Panc1 (cell line): ENCODE results near the gene BAG1. TPM values are rescaled to one million over a fixed set of nuclear protein-coding genes. Genes with fewer than 3 reads are reported as not detected.

Source experiments
- ATAC-seq: fragments of 200-7000 bp; cut with Tn5 transposase; 2 replicates; pipeline ENCODE4 v1.9.1; 2020; ENCODE audit warnings: mild to moderate bottlenecking, moderate library complexity
- BruUV-seq: library from RNA; stranded (reverse); fragments of 400-500 nt; replicated peaks from 2 replicates; lab custom pipeline; 2021; lab: Mats Ljungman, UMichigan
- CTCF ChIA-PET: fragments of 300-600 bp; sonication (Branson Sonifier 250); formaldehyde crosslinking; loops from one replicate; lab custom pipeline; 2022; ENCODE audit warnings: antibody characterized with exemption; lab: Charles Lee
- POLR2A ChIA-PET: fragments of 300-600 bp; sonication (Branson Sonifier 250); formaldehyde crosslinking; loops from one replicate; lab custom pipeline; 2022; ENCODE audit warnings: antibody characterized with exemption; lab: Charles Lee
- DNase-seq: peaks from one replicate; pipeline ENCODE4 v3.0.0-alpha.2; 2010; ENCODE audit warnings: low read depth, low spot score
- H3K27ac ChIP-seq: 2 replicates; pipeline ENCODE4 v1.5.1; 2011; ENCODE audit warnings: mild to moderate bottlenecking, low read length, inconsistent platforms
- H3K27me3 ChIP-seq: fragments of 200-500 bp; sonication (Bioruptor generic); 2 replicates; pipeline ENCODE4 v1.6.0; 2014; ENCODE audit warnings: low read length, inconsistent platforms; ENCODE audit not compliant: control insufficient read depth, insufficient read depth
- H3K36me3 ChIP-seq: fragments of 200-500 bp; sonication (Bioruptor generic); 2 replicates; pipeline ENCODE4 v1.5.1; 2014; ENCODE audit warnings: inconsistent platforms, mild to moderate bottlenecking, low read length, moderate library complexity; ENCODE audit not compliant: control insufficient read depth, insufficient read depth
- H3K4me1 ChIP-seq: 2 replicates; pipeline ENCODE4 v1.5.1; 2011; ENCODE audit warnings: inconsistent platforms, mild to moderate bottlenecking, low read length, moderate library complexity; ENCODE audit not compliant: control insufficient read depth, insufficient read depth
- H3K4me3 ChIP-seq, 2 experiments: 2 replicates each; pipeline ENCODE4 v1.5.1; 2011 to 2012; ENCODE audit warnings: low read depth in 2 of 2, low read length in 2 of 2, mild to moderate bottlenecking in 2 of 2, inconsistent platforms in 1 of 2, moderate library complexity in 1 of 2
- H3K9me3 ChIP-seq: fragments of 200-500 bp; sonication (Bioruptor generic); 2 replicates; pipeline ENCODE4 v1.5.1; 2014; ENCODE audit warnings: low read depth, mild to moderate bottlenecking, inconsistent platforms, low read length, moderate library complexity; ENCODE audit not compliant: control insufficient read depth, insufficient read depth
- POLR2AphosphoS5 ChIP-seq: IDR thresholded peaks from 2 replicates; pipeline ENCODE4 v1.6.1; 2012; ENCODE audit warnings: mild to moderate bottlenecking, low read depth, low read length, moderate library complexity
- SIN3A ChIP-seq: IDR thresholded peaks from 2 replicates; pipeline ENCODE4 v1.6.1; 2012; ENCODE audit warnings: low read depth, mild to moderate bottlenecking, low read length, moderate library complexity, borderline replicate concordance; ENCODE audit not compliant: insufficient read depth
- TCF7L2 ChIP-seq: IDR thresholded peaks from 2 replicates; pipeline ENCODE4 v1.6.1; 2011; ENCODE audit warnings: mild to moderate bottlenecking, low read depth, low read length, inconsistent platforms
- in situ Hi-C: cut with HindIII; loops from 2 replicates; pipeline ENCODE4 v1.10.0; 2016; ENCODE audit warnings: low sequenced_read_pairs, low pct_unique_long_range_greater_than_20kb
- intact Hi-C: fragments of 100-400 bp; cut with micrococcal nuclease; formaldehyde crosslinking; loops from one replicate; pipeline ENCODE4 v1.10.0; 2022; ENCODE audit not compliant: unreplicated experiment
- total RNA-seq: library from RNA; stranded (reverse); gene quantifications from one replicate; pipeline ENCODE4 v1.2.1, GENCODE V29; 2021; ENCODE audit not compliant: unreplicated experiment
- TF ChIP-seq, protein P1 (sequence below): fragments of 450-650 bp; IDR thresholded peaks from 2 replicates; pipeline ENCODE4 v1.5.1; 2017; ENCODE audit warnings: mild to moderate bottlenecking
- TF ChIP-seq, protein P2 (sequence below), 2 experiments: IDR thresholded peaks; 2 replicates each; pipeline ENCODE4 v1.6.1; 2011 to 2012; ENCODE audit warnings: low read depth in 2 of 2, control low read depth in 1 of 2, low read length in 1 of 2, mild to moderate bottlenecking in 1 of 2, moderate library complexity in 1 of 2; ENCODE audit not compliant: insufficient read depth in 1 of 2

BAG1 gene
- total RNA-seq, 1 experiment from 2014 or later = 95.8 TPM

DNA sequence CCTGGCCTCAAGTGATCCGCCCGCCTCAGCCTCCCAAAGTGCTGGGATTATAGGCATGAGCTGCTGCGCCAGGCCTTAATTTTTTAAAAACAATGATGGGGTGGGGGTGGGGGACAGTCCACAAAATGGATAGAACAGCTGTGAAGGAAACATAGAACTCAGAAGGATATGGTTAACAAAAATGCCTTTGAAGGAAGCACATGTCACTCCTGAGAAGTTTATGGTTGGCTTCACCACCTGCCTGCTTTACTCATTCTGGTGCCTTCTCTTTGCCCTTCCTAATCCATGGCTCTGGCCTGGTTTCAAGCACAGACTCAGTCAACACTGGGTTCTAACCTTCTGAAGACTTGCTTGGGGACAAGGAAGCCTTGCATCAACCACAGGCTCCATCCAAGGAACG is 10.3 kb downstream of the BAG1 start:
- no peak for DNase-seq
- POLR2A ChIA-PET = no interaction called here
- Histone ChIP-seq H3K27ac (no peak overlapping the region), H3K4me3 (no peak overlapping the region), H3K27me3 (no peaks in the 10 kb centered on the region), H3K9me3 (no peaks in the 10 kb centered on the region), H3K36me3 (peaks cover 25% of the 10 kb centered on the region), H3K4me1 (no peaks in the 10 kb centered on the region)
- in situ Hi-C loops = no loop called here
- TF ChIP-seq TCF7L2 (no peak), POLR2AphosphoS5 (no peak), SIN3A (no peak)
- TF ChIP-seq, protein P1, sequence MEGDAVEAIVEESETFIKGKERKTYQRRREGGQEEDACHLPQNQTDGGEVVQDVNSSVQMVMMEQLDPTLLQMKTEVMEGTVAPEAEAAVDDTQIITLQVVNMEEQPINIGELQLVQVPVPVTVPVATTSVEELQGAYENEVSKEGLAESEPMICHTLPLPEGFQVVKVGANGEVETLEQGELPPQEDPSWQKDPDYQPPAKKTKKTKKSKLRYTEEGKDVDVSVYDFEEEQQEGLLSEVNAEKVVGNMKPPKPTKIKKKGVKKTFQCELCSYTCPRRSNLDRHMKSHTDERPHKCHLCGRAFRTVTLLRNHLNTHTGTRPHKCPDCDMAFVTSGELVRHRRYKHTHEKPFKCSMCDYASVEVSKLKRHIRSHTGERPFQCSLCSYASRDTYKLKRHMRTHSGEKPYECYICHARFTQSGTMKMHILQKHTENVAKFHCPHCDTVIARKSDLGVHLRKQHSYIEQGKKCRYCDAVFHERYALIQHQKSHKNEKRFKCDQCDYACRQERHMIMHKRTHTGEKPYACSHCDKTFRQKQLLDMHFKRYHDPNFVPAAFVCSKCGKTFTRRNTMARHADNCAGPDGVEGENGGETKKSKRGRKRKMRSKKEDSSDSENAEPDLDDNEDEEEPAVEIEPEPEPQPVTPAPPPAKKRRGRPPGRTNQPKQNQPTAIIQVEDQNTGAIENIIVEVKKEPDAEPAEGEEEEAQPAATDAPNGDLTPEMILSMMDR = no peak
- TF ChIP-seq, protein P2, sequence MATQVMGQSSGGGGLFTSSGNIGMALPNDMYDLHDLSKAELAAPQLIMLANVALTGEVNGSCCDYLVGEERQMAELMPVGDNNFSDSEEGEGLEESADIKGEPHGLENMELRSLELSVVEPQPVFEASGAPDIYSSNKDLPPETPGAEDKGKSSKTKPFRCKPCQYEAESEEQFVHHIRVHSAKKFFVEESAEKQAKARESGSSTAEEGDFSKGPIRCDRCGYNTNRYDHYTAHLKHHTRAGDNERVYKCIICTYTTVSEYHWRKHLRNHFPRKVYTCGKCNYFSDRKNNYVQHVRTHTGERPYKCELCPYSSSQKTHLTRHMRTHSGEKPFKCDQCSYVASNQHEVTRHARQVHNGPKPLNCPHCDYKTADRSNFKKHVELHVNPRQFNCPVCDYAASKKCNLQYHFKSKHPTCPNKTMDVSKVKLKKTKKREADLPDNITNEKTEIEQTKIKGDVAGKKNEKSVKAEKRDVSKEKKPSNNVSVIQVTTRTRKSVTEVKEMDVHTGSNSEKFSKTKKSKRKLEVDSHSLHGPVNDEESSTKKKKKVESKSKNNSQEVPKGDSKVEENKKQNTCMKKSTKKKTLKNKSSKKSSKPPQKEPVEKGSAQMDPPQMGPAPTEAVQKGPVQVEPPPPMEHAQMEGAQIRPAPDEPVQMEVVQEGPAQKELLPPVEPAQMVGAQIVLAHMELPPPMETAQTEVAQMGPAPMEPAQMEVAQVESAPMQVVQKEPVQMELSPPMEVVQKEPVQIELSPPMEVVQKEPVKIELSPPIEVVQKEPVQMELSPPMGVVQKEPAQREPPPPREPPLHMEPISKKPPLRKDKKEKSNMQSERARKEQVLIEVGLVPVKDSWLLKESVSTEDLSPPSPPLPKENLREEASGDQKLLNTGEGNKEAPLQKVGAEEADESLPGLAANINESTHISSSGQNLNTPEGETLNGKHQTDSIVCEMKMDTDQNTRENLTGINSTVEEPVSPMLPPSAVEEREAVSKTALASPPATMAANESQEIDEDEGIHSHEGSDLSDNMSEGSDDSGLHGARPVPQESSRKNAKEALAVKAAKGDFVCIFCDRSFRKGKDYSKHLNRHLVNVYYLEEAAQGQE (IDR thresholded peaks at IDR 0.05; ENCODE audit: insufficient read depth in 1 of 2, low read depth in 2 of 2, low read length in 1 of 2) = no peak
- ATAC-seq = no peak
- BruUV-seq = no TSS peak
- CTCF ChIA-PET = interaction anchor here (0.6 kb wide), 2 partner anchors 20 to 943 kb away, joined by 4 to 5 read pairs; no protein-coding TSS in a partner anchor
- intact Hi-C loops = no loop called here

DNA sequence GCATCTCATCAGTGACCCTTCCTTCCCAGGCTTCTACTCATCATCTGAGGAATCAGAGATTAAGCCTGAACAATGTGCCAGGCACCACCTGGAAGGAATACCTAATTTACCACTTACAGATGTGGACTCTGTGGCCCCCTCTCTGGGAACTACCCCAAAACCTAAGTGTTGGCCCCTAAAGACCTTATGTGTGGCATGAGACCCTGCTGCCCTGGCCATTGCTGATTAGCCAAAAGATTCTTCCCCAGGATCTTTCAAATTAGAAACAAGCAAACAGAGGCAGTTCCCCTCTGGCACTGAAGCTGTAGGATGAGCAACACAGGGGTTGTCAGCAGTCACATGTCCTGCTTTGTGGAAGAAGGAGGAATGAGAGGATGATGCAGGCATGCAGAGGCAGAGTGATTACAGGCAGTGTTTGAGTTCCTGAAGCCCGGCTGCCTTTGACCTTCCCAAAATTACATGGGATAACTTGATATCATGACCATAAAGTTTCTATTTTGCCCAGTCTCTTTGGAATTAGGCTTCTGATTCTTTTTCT is 14.0 kb downstream of the BAG1 start:
- peaks cover 5% of the 10 kb centered on the region; the same call in 1 of the 2 replicates for H3K36me3 ChIP-seq
- TF ChIP-seq TCF7L2 (no peak), SIN3A (no peak)
- TF ChIP-seq, protein P1 = no peak
- H3K9me3 ChIP-seq = no peaks in the 10 kb centered on the region
- in situ Hi-C loops = no loop called here
- H3K27me3 ChIP-seq = no peaks in the 10 kb centered on the region
- ATAC-seq = no peak
- ChIA-PET CTCF (no interaction called here), POLR2A (no interaction called here)
- no peak overlapping the region for H3K27ac ChIP-seq
- H3K4me1 ChIP-seq = no peaks in the 10 kb centered on the region
- no peak for DNase-seq
- intact Hi-C loops = no loop called here
- no peak overlapping the region for H3K4me3 ChIP-seq
- no TSS peak for BruUV-seq
